HG03039 (cell line): ENCODE data around the gene WWTR1.

Source experiments
- ATAC-seq: cut with Tn5 transposase; IDR thresholded peaks from one replicate; pipeline ENCODE4 v1.9.1; 2021; ENCODE audit warnings: mild to moderate bottlenecking, moderate library complexity; ENCODE audit not compliant: unreplicated experiment

WWTR1 gene

GRCh38 chr3:149538371-149538770 is 119.5 kb downstream of the WWTR1 start:
- ATAC-seq = no peak

- ATAC-seq = no peak
Observed at GRCh38 chr3:149536429-149536828, 121.4 kb downstream of the WWTR1 start.

GRCh38 chr3:149535333-149535685 is 122.5 kb downstream of the WWTR1 start:
- ATAC-seq = no peak

GRCh38 chr3:149534671-149535332 is 123.0 kb downstream of the WWTR1 start:
- no peak for ATAC-seq

GRCh38 chr3:149534082-149534481 is 123.7 kb downstream of the WWTR1 start:
- no peak for ATAC-seq

GRCh38 chr3:149532489-149533180 is 125.2 kb downstream of the WWTR1 start:
- no peak for ATAC-seq

- no peak for ATAC-seq
Observed at GRCh38 chr3:149529099-149529498, 128.7 kb downstream of the WWTR1 start.

- ATAC-seq = no peak
Observed at GRCh38 chr3:149528340-149528650, 129.5 kb downstream of the WWTR1 start.

GRCh38 chr3:149527531-149528339 is 130.1 kb downstream of the WWTR1 start:
- ATAC-seq = no peak

- no peak for ATAC-seq
Observed at GRCh38 chr3:149523512-149524299, 134.1 kb downstream of the WWTR1 start.

GRCh38 chr3:149519912-149520311 is 137.9 kb downstream of the WWTR1 start:
- ATAC-seq = no peak

- no peak for ATAC-seq
Observed at GRCh38 chr3:149516920-149517319, 140.9 kb downstream of the WWTR1 start.

GRCh38 chr3:149515249-149515648 is 142.6 kb downstream of the WWTR1 start:
- ATAC-seq = no peak

GRCh38 chr3:149514471-149514870 is 143.4 kb downstream of the WWTR1 start:
- no peak for ATAC-seq

- ATAC-seq = peak; percentile 69
Observed at GRCh38 chr3:149512073-149512782, 145.6 kb downstream of the WWTR1 start.

GRCh38 chr3:149511040-149511626 is 146.7 kb downstream of the WWTR1 start:
- no peak for ATAC-seq

- no peak for ATAC-seq
Observed at GRCh38 chr3:149510480-149510879, 147.3 kb downstream of the WWTR1 start.

- ATAC-seq = no peak
Observed at GRCh38 chr3:149509526-149509925, 148.3 kb downstream of the WWTR1 start.

- ATAC-seq = no peak
Observed at GRCh38 chr3:149507491-149508324, 150.1 kb downstream of the WWTR1 start.
